H1 (cell line): ENCODE data around the gene DNAJA3. TPM values are rescaled to one million over a fixed set of nuclear protein-coding genes. Genes with fewer than 3 reads are reported as not detected.

Experiments used
- BCL11A ChIP-seq, 2 experiments: IDR thresholded peaks; one replicate each; pipeline ENCODE4 v1.6.1; 2011; ENCODE audit warnings: low read depth in 2 of 2, low read length in 2 of 2, mild to moderate bottlenecking in 2 of 2
- CBX5 ChIP-seq: fragments of 300-800, 300-1000 bp; sonication (generic); IDR thresholded peaks from 2 replicates; pipeline ENCODE4 v1.7.1; 2016; ENCODE audit warnings: antibody characterized with exemption, low read length, low read depth
- CREB1 ChIP-seq: IDR thresholded peaks from 2 replicates; pipeline ENCODE4 v1.6.1; 2012; ENCODE audit warnings: inconsistent platforms
- CTBP2 ChIP-seq: IDR thresholded peaks from 2 replicates; pipeline ENCODE4 v1.7.0; 2011; ENCODE audit warnings: borderline replicate concordance, mild to moderate bottlenecking, moderate library complexity, mixed read lengths, low read length; ENCODE audit not compliant: insufficient read depth, insufficient read length
- CTCF ChIP-seq, 3 experiments: IDR thresholded peaks; 1 replicate in 2 of 3; 2 replicates in 1 of 3; pipeline versions ENCODE4 v1.5.1 to v1.6.1; 2011; ENCODE audit warnings: low read length in 3 of 3, mild to moderate bottlenecking in 3 of 3, inconsistent platforms in 2 of 3, low read depth in 1 of 3, moderate library complexity in 1 of 3; ENCODE audit not compliant: insufficient read depth in 1 of 3; ENCODE audit errors: control extremely low read depth in 1 of 3
- EP300 ChIP-seq, 2 experiments: IDR thresholded peaks; 1 replicate in 1 of 2; 2 replicates in 1 of 2; pipeline ENCODE4 v1.6.1; 2011 to 2012; ENCODE audit warnings: low read depth in 2 of 2, low read length in 2 of 2, mild to moderate bottlenecking in 2 of 2, borderline replicate concordance in 1 of 2, inconsistent platforms in 1 of 2, moderate library complexity in 1 of 2
- RNF2 ChIP-seq: fragments of 200-900, 300-1000 bp; sonication (generic); IDR thresholded peaks from 2 replicates; pipeline ENCODE4 v1.7.1; 2016; ENCODE audit warnings: borderline replicate concordance, low read depth, mild to moderate bottlenecking, antibody characterized with exemption, low read length; ENCODE audit not compliant: poor library complexity, severe bottlenecking; ENCODE audit errors: missing control alignments
- SIN3A ChIP-seq, 2 experiments: IDR thresholded peaks in 1 of 2; conservative IDR thresholded peaks in 1 of 2; 2 replicates each; pipeline ENCODE4 v1.6.1; 2011 to 2012; ENCODE audit warnings: low read length in 2 of 2, improper control_type of control experiment in 1 of 2, low read depth in 1 of 2, mild to moderate bottlenecking in 1 of 2
- SP2 ChIP-seq: IDR thresholded peaks from 2 replicates; pipeline ENCODE4 v1.6.1; 2012; ENCODE audit warnings: mild to moderate bottlenecking, low read length, inconsistent platforms
- TAF1 ChIP-seq: IDR thresholded peaks from 2 replicates; pipeline ENCODE4 v1.6.1; 2011; ENCODE audit warnings: mild to moderate bottlenecking, low read depth, low read length
- polyA plus RNA-seq, 7 experiments: library from polyadenylated mRNA; depleted of rRNA in 3 of 7; stranded (reverse) in 5 of 7; unstranded in 2 of 7; fragments of >200 nt in 5 of 7; fragments of 200-250 nt in 2 of 7; gene quantifications; 1 replicate in 5 of 7; 2 replicates in 1 of 7; 4 replicates in 1 of 7; pipeline versions ENCODE4 v1.2.1 to v1.2.3, GENCODE V29; 2011 to 2013; ENCODE audit warnings: missing spikeins in 2 of 7, mixed read lengths in 2 of 7
- total RNA-seq: library from RNA; stranded (reverse); fragmentation: NEBNext Ultra II Directional; extraction: Animal tissue kit (Norgen Biotek cat#: 25700); gene quantifications from 2 replicates; pipeline ENCODE4 v1.2.1, GENCODE V29; 2021

The DNAJA3 gene
- total and polyA plus RNA-seq, 2 of the 8 experiments (the other 6 are each of a cell fraction or from before 2014, with no cell fraction given), result 37.3 to 59.1 TPM

DNA sequence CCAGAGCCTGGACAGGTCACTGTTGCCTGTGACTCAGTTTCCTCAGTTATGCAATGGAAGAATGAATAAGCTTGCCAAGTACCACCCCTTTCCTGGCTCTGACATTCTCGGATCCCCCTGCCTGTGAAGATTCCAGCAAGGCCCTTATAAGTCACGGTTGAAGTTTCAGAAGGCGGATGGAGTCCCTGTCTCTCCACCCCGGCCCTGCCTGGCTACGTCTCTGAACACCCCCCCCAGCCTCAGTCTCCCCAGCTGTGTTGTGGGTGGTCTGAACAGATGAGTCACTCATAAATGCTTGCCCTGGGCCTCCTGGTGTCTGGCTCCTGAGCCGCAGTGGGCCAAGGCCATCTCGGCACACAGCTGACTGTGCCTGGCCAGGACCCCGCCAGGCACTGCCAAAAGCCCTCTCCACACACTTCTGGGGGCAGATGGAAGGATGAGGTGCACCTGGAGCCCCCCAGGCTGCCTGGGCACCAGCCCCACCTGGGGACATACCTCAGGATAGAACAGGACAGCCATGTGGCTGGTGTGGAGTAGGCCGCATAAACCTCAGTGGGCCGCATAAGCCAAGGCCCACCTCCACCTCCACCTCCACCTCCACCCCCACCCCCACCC is 38.6 kb upstream of the DNAJA3 start (continued):
- no peak for TF ChIP-seq CTCF (IDR thresholded peaks at IDR 0.05; ENCODE audit: control extremely low read depth in 1 of 3, insufficient read depth in 1 of 3, low read depth in 1 of 3, low read length in 3 of 3)
- no peak for TF ChIP-seq TAF1
- no peak for TF ChIP-seq SIN3A (conservative IDR thresholded peaks at IDR 0.05 in 1 of 2, IDR thresholded peaks at IDR 0.05 in 1 of 2; ENCODE audit: low read depth in 1 of 2, low read length in 2 of 2)
- no peak for TF ChIP-seq CBX5
- no peak for TF ChIP-seq CTBP2
- TF ChIP-seq BCL11A (IDR thresholded peaks at IDR 0.05; ENCODE audit: low read depth in 2 of 2, low read length in 2 of 2), result no peak
- TF ChIP-seq CREB1, result no peak
- no peak for TF ChIP-seq RNF2
- TF ChIP-seq SP2, result no peak
- no peak for TF ChIP-seq EP300 (IDR thresholded peaks at IDR 0.05; ENCODE audit: borderline replicate concordance in 1 of 2, low read depth in 2 of 2, low read length in 2 of 2)
